ENCODE data around the gene CACNA1C.
"Not testable (repeated sequence)": the region's sequence is repeated elsewhere in the genome, so short reads cannot be mapped to it uniquely, and the experiment has no call there.

The CACNA1C gene

DNA sequence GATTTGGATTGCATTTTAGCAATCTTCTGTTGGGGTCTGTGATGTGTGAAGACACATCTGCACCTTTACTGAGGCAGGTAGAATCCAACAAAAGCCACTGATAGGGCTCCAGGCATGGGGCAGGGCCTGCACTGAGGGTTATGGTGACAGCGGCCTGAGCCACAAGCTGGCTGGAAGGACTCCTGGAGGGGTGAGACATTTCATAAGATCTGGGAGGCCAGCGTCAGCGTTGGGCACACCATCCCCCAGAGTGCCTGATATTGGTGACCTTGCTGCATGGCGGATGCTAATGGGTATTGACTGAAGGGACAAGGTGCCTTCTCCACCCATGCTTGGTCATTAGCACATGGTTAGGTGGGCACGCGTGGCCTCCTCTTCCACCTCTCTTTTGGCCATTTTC lies 187.6 kb downstream of the CACNA1C start:
- FAIRE-seq: no peak

DNA sequence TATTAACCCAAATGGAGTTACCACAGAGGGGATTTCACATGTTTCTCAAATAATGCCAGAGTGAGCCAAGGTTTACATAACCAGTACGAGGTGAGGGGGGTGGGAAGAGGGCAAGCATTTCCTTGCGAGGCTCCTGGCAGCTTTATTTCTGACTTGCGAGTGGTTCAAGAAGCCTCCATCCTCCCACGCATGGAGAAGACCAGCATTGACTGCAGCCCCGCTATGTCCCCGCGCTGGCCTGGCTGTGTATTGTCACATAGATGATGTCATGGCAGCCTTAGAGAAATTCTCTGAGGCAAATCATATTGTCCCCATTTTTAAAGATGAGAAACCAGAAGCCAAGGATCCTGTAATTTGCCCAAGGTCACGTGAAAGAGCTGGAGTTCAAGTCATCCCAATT lies 188.2 kb downstream of the CACNA1C start:
- no peak for FAIRE-seq

DNA sequence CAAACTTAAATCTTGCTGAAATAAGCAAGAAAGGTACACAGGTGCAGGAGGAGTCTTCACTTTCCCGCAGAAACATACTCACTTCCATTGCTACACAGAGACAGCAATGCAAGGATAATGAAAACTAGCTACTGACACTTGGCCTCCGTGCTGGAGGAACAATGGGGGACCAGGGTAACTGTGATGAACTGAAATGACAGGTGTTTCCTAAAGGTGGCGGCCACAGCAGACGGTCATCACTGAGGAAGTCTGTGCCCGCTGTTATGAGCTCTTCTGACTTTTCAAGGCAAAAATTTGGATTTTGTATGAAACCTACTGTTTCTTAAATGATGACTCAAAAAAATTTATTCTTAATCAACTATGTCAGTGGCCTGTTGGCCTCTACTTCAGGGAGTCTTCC lies 189.4 kb downstream of the CACNA1C start:
- no peak for FAIRE-seq

DNA sequence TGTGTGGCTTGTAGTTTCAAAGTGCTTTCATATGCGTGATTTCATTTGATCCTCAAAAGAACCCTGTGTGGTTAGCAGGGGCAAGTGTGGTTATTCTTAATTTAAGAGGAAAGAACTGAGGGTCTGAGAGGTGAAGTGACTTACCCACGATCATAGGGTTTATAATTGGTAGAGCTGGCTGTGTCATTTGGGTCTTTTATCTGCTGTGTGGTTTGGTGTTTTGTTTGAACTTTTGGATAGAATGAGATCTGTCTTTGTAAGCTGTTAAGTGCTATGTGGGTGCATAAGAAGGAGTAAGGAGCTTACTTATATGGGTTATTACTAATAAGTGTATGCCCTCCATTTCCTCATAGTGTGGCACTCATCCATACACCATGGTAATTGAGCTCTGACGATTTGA lies 190.0 kb downstream of the CACNA1C start:
- no peak for FAIRE-seq

GRCh38 chr12:2243275-2243674 lies 190.5 kb downstream of the CACNA1C start:
- FAIRE-seq: no peak

DNA sequence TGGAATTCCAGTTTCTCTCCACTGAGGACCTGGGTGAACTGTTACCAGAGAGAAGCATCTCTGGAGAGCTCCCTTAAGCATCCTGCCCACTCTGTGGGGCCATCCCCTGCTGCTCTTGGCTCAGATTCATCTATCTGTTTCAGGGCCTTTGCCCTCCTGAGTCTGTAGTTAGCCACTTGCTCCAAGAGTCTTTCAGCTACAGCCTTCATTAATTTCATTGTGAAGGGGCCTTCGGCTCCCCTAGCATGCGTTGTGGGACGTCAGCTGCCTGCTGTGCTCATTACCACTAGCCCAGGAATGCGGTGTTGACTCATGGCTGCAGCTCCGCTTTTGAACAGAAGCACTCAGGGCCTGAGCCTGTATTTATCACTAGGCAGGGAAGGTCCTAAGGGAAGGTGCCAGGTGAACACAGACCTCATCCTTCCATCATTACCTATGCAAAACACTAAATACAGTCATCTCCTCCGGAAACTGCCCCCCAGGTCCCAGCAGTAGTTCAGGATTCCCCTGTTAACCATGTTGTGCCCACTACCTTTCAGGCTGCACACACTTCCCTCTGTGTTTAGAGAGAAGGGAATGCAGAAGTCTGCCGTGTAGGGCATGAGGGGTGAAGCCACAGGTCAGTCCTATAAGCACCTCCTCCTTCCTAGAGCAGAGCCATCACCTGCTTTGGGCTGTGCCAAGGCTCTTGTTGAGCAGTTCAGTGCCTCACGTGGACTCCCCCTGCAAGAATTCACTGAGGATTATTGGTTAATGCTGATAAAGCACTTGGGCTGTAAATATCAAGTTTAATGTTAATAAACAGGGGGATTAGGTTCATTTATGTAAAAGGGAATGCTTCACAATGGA lies 191.4 kb downstream of the CACNA1C start:
- FAIRE-seq: no peak

GRCh38 chr12:2246358-2246757 lies 193.6 kb downstream of the CACNA1C start:
- no peak for FAIRE-seq

DNA sequence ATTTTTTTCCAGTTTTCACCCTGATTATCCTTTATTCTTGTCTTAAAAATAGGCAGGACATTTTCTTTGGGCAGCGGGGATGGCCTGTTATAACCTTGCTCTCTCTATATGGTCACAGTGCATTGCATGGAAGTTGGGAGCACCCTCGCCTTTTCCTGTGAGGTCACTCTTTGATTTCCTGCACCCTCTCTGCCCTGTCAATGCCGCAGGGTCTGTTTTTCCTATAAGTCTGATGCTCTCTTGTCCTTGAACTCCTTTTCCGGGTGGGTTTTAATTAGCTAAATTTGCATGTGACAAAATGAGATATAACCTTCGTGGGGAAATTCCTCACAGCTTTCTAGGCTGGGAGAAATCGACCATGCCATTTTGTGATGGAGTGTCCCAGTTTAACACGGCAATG lies 194.3 kb downstream of the CACNA1C start:
- FAIRE-seq: no peak

DNA sequence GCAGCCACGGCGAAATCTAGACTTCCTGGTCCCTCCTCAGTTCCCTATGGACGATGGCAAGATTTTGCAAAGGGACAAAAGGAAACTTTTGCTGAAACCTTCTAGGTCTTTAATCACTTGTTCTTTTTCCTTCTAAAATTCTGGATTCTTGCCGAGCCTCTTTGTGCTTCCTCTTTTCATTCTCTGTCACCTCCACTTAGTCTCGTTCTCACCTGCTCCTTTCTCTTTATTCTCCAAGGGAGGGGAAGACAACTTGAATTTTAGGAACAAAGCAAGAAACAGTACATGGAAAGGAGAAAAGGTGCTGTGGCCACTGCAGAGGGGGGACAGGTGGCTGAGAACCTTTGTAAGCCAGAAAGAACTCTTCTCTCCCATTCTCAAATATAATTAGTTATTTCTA lies 194.8 kb downstream of the CACNA1C start:
- no peak for FAIRE-seq

GRCh38 chr12:2248087-2248900 lies 195.5 kb downstream of the CACNA1C start:
- no peak for FAIRE-seq

DNA sequence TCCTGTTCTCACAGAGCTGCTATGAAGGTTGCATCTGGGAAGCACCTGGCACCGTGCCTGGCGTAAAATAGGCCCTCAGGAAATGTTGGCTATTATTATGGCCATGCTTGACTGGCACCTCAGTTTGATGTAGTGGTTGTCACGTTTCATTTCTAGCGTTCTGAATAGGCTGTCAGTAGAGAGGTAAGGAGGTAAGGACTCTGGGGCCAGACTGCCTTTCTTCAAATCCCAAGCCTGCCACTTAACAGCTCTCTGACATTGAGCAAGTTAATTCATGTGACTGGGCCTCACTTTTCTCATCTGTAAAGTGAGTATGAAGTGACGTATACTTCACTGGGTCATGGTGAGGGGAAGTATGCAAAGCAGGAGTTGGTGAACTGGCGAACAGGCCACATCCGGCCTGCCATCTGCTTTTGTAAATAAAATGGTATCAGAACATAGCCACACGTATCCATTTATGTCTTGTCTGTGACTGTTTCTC lies 196.2 kb downstream of the CACNA1C start:
- FAIRE-seq: no peak

- FAIRE-seq: no peak
These were observed 198.0 kb downstream of the CACNA1C start for GRCh38 chr12:2250797-2251196.

GRCh38 chr12:2251526-2252209 lies 198.9 kb downstream of the CACNA1C start:
- FAIRE-seq: no peak

DNA sequence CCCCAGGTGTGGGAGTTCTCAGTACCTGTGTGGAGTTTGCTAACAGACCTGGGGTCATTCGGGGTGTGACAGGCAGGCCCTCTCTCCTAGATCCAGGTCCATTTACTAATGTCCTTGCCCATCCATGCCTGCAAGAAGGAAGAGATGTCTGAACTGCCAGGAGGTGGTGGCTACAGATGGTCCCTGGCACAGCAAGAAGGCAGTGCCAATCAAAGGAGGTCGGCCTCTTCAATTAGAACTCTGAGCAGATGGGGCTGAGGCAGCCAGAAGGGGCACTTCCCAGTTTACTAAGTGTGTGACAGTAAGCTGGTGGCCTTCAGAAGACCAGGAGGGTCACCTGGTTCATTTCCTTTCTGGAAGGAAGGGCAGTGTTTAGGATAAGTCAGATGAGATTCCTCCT lies 202.5 kb downstream of the CACNA1C start:
- no peak for FAIRE-seq

DNA sequence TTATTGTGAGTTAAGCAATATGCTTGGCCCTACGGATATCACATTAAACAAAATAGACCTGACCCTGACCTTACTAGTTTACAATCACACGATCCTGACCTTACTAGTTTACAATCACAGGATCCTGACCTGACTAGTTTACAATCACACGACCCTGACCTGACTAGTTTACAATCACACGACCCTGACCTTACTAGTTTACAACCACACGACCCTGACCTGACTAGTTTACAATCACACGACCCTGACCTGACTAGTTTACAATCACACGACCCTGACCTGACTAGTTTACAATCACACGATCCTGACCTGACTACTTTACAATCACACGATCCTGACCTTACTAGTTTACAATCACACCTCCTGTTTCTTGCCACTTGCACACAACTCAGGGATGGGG lies 202.9 kb downstream of the CACNA1C start:
- not testable (repeated sequence) for FAIRE-seq

DNA sequence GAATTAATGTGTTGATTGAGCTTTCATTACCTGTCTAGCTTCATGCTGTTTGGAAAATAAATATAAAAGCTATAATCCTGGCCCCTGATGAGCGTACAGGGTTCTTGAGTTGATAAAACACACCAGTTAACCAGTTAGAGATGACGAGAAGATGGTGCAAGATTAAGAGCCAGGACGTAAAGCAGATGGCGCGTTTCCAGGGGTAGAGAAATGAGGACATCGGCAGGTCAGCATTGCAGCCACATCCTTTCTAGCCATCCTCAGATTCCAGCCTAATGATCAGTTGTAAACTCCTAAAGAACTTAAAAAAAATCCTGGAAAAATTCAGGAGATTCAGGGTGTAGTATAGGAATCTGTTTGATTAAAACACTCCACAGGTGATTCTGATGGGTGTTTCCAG lies 203.7 kb downstream of the CACNA1C start:
- no peak for FAIRE-seq

DNA sequence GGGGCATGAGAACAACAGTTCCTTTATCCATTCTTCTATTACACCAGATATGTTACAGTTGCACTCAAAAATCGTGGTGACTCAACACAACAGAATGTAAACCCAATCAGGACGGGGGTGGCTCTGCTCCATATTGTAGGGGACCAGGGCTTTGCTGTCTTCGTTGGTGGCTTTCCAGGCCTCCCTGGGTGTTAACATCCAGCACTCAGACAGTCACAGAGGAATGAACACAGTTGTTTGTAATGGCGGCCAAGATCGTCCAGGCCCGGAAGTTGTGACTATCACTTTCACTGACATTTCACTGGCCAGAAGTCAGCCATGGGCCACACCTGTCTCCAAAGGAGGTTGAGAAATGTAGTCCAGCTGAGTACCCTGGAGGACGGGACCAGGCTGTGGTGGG lies 204.1 kb downstream of the CACNA1C start:
- no peak for FAIRE-seq

DNA sequence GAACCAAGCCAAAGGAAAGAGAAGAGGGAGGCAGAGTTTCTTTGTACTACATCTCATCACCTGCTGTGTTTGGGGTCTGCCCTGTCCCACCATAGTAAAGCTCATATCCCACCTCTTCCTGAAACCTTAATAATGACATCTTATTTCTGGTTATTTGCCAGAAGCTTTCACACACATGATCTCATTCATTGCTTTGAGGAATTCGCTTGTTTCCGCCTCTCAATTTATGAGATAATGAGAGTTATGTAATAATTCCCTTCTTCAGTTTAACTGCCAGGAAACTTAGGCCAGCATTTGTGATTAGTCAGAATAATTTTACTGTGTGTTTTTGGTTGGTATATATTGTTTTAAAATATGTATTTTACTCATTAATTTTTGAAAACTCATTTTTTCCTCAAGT lies 205.2 kb downstream of the CACNA1C start:
- no peak for FAIRE-seq

DNA sequence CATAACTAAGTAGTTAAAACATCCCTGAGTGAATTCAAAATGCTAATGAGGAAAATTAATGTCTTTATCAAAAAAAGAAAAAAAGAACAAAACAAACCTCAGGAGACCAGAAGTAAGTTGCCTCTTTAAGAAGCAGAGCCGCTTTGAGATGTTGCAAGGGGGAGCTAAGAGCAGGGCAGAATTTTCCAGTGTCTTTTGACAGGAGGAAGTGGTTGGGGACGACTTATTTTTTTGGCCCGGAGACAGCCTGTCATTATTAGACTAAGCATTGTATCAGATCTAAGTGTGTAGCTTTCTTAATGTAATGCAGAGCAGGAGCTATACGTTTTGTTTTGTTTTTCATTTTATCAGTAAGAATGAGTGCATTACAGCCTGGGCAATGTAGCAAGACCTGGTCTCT lies 206.6 kb downstream of the CACNA1C start:
- FAIRE-seq: no peak

DNA sequence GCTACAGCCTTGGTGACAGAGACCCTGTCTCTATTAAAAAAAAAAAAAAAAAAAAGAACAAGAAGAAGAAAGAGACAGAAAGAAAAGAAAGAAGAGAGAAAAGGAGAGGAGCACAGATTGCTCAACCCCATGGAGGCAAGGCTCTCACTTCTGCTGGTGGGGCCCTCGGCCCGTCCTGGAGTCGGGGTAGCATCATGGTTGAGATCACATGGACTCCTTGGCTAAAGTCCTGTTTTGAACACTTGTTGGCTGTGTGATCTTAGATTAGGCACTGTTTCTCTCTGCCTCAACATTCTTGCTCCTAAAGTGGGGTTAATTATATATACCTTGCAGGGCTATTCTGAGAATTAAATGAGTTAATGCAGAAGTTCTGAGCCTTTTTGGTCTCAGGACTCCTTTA lies 207.7 kb downstream of the CACNA1C start:
- FAIRE-seq: no peak

GRCh38 chr12:2261708-2262107 lies 208.9 kb downstream of the CACNA1C start:
- no peak for FAIRE-seq

GRCh38 chr12:2262449-2262848 lies 209.7 kb downstream of the CACNA1C start:
- no peak for FAIRE-seq

DNA sequence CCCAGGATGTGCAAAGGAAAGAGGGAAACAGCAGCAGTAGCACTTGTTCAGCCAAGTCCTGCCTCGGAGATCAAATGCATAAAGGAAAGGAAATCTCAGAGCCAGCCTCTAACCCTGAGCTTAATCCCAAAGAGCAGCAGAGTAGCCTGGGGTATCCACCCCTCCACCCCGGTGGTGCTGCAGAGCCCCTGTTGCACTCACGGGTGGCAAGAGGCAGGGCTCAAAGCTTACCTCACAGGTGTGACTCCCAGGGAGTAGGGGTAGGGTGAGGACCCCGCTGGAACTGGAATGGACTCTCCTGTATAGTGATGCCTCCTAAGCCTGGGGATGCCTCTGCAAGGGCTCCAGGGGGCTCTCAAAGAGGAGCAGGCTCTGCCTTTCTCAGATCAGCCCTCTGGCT lies 211.1 kb downstream of the CACNA1C start:
- no peak for FAIRE-seq
